HK-2 (cell line): ENCODE measurements around the gene ATP1A1.

Source experiments
- DNase-seq: peaks from one replicate; pipeline ENCODE4 v3.0.0-alpha.2; 2018; ENCODE audit not compliant: unreplicated experiment

ATP1A1 gene

GRCh38 chr1:116372651-116373430, at the start of gene ATP1A1:
ATP1A1 (plus strand) TSS chr1:116373244; CDS start chr1:116373512, 268 bp downstream.
- peak; percentile 91 for DNase-seq

GRCh38 chr1:116323491-116323890, 49.6 kb upstream of the ATP1A1 start:
- no peak for DNase-seq

GRCh38 chr1:116324411-116324810, 48.6 kb upstream of the ATP1A1 start:
- DNase-seq, result no peak

GRCh38 chr1:116325104-116325503, 47.9 kb upstream of the ATP1A1 start:
- DNase-seq, result no peak

GRCh38 chr1:116325922-116326321, 47.1 kb upstream of the ATP1A1 start:
- no peak for DNase-seq

GRCh38 chr1:116326486-116326885, 46.6 kb upstream of the ATP1A1 start:
- DNase-seq, result no peak

- no peak for DNase-seq
Observed at GRCh38 chr1:116328671-116329070, 44.4 kb upstream of the ATP1A1 start.

- DNase-seq, result no peak
Observed at GRCh38 chr1:116329524-116330341, 43.3 kb upstream of the ATP1A1 start.

GRCh38 chr1:116330342-116330652, 42.7 kb upstream of the ATP1A1 start:
- DNase-seq, result no peak

- no peak for DNase-seq
Observed at GRCh38 chr1:116330846-116331245, 42.2 kb upstream of the ATP1A1 start.

- no peak for DNase-seq
Observed at GRCh38 chr1:116331523-116331922, 41.5 kb upstream of the ATP1A1 start.

GRCh38 chr1:116332451-116332850, 40.6 kb upstream of the ATP1A1 start:
- no peak for DNase-seq

- no peak for DNase-seq
Observed at GRCh38 chr1:116333171-116334014, 39.7 kb upstream of the ATP1A1 start.

GRCh38 chr1:116334015-116334547, 39.0 kb upstream of the ATP1A1 start:
- no peak for DNase-seq

- DNase-seq, result no peak
Observed at GRCh38 chr1:116334868-116335635, 38.0 kb upstream of the ATP1A1 start.

- no peak for DNase-seq
Observed at GRCh38 chr1:116335850-116336624, 37.0 kb upstream of the ATP1A1 start.

GRCh38 chr1:116337398-116337797, 35.6 kb upstream of the ATP1A1 start:
- no peak for DNase-seq

GRCh38 chr1:116338400-116338799, 34.6 kb upstream of the ATP1A1 start:
- no peak for DNase-seq

GRCh38 chr1:116340506-116341231, 32.4 kb upstream of the ATP1A1 start:
- DNase-seq, result no peak

GRCh38 chr1:116343019-116343418, 30.0 kb upstream of the ATP1A1 start:
- no peak for DNase-seq
